HG03460 (cell line): ENCODE data around the gene ICAM5.
"Not testable (repeated sequence)": the region's sequence is repeated elsewhere in the genome, so short reads cannot be mapped to it uniquely, and the experiment has no call there.

Experiments
- ATAC-seq: cut with Tn5 transposase; IDR thresholded peaks from one replicate; pipeline ENCODE4 v1.9.1; 2021; ENCODE audit not compliant: unreplicated experiment

ICAM5 gene

GRCh38 chr19:10270616-10271394 is 18.9 kb upstream of the ICAM5 start, which contains the start of gene ICAM1:
ICAM1 (plus strand) TSS chr19:10271120; CDS start chr19:10271160, 40 bp downstream.
- ATAC-seq, result peak; percentile 43

GRCh38 chr19:10271543-10272086 is 18.1 kb upstream of the ICAM5 start:
- peak; percentile 13 for ATAC-seq

DNA sequence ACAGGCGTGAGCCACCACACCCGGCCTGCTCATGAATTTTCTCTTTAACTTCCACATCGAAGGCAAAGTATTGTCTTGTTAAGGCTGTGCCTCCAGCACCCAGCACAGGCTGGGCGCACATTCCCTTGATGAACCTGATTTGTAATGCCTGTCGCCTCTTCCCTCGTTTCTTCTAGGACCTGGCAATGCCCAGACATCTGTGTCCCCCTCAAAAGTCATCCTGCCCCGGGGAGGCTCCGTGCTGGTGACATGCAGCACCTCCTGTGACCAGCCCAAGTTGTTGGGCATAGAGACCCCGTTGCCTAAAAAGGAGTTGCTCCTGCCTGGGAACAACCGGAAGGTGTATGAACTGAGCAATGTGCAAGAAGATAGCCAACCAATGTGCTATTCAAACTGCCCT is 15.2 kb upstream of the ICAM5 start:
- ATAC-seq, result no peak

DNA sequence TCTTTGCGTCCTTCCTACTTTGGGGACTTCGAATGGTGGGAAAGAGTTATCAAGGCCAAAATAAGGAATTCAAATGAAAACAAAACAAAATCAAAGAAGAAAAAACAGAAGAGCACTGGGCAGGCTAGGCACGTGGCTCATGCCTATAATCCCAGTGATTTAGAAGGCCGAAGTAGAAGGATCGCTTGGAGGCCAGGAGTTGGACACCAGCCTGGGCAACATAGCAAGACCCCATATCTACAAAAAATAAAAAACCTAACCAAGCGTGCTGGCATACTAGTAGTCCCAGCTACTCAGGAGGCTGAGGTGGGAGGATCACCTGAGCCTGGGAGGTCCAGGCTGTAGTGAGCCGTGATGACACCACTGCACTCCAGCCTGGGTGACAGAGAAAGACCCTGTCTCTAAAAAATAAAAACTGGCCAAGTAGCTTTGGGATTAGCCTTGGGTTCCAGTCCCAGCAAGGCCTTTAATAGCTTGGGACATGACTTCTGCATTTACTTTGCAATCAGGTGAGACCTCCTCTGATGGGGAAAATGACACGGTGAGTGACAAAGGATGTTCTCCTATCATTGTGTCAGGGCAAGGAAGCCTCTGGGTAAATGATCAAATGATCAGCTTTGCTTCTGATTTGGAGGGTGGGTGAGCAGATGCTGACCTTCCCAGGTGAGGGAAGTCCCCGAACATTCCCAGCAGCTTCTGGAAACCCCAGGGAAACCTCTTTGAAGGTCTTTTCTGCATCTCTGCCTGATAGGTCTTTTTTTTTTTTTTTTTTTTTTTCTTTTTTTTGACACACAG is 11.8 kb upstream of the ICAM5 start:
- no peak for ATAC-seq

DNA sequence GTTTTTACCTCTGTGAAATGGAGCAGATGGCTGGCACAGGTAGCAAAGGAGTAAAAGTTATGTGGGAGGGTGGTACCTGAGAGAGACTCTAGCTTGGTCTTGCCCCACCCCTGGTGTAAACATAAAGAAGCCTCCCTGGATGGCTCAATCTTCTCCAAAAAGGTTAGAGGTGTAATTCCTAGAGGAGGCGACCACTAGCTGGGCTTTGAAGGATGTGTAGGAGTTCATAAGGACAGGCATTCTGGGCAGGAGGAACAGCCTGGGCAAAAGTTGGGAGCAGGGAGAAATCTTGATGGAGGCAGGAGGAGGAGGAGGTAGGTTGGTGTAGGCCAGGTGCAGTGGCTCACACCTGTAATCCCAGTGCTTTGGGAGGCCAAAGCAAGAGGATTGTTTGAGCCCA is 10.8 kb upstream of the ICAM5 start:
- ATAC-seq, result no peak

GRCh38 chr19:10279737-10280442 is 9.9 kb upstream of the ICAM5 start:
- no peak for ATAC-seq

GRCh38 chr19:10282043-10282442 is 7.7 kb upstream of the ICAM5 start:
- not testable (repeated sequence) for ATAC-seq

DNA sequence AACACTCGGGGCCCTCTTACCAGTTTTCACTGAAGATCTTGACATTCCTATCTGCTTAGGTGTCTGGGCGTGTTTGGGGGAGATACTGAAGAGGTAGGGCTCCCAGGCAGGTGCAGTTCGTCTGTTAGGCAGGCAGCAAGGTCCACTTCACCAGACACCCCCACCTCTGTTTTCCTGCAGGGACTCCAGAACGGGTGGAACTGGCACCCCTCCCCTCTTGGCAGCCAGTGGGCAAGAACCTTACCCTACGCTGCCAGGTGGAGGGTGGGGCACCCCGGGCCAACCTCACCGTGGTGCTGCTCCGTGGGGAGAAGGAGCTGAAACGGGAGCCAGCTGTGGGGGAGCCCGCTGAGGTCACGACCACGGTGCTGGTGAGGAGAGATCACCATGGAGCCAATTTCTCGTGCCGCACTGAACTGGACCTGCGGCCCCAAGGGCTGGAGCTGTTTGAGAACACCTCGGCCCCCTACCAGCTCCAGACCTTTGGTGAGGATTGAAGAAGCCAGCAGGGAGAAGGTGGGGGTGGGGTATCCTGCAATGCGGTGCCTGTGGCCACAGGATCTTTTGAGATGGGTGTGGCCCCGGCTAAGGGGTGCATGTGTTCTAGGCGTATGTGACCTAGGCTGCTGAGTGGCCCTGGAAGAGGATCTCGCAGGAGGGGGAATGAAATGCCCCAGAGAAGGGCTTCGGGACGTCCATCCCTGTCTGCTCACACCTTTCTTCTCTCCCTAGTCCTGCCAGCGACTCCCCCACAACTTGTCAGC is 6.3 kb upstream of the ICAM5 start:
- no peak for ATAC-seq

DNA sequence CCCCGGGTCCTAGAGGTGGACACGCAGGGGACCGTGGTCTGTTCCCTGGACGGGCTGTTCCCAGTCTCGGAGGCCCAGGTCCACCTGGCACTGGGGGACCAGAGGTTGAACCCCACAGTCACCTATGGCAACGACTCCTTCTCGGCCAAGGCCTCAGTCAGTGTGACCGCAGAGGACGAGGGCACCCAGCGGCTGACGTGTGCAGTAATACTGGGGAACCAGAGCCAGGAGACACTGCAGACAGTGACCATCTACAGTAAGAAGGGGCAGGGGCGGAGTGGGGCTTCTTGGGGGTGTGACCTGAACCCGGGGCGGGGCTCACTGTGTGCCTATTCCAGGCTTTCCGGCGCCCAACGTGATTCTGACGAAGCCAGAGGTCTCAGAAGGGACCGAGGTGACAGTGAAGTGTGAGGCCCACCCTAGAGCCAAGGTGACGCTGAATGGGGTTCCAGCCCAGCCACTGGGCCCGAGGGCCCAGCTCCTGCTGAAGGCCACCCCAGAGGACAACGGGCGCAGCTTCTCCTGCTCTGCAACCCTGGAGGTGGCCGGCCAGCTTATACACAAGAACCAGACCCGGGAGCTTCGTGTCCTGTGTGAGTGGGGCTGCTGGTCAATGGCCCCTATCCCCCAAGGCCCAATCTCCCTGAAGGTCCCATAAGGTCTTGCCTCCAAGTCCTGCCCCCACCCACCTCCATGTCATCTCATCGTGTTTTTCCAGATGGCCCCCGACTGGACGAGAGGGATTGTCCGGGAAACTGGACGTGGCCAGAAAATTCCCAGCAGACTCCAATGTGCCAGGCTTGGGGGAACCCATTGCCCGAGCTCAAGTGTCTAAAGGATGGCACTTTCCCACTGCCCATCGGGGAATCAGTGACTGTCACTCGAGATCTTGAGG is 5.4 kb upstream of the ICAM5 start:
- no peak for ATAC-seq

DNA sequence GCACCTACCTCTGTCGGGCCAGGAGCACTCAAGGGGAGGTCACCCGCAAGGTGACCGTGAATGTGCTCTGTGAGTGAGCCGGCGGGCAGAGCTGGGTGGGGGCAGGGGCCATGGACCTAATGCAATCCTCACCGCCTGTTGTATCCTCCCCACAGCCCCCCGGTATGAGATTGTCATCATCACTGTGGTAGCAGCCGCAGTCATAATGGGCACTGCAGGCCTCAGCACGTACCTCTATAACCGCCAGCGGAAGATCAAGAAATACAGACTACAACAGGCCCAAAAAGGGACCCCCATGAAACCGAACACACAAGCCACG is 4.8 kb upstream of the ICAM5 start:
- no peak for ATAC-seq

DNA sequence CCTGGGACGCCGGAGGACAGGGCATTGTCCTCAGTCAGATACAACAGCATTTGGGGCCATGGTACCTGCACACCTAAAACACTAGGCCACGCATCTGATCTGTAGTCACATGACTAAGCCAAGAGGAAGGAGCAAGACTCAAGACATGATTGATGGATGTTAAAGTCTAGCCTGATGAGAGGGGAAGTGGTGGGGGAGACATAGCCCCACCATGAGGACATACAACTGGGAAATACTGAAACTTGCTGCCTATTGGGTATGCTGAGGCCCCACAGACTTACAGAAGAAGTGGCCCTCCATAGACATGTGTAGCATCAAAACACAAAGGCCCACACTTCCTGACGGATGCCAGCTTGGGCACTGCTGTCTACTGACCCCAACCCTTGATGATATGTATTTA is 4.4 kb upstream of the ICAM5 start:
- ATAC-seq, result no peak

DNA sequence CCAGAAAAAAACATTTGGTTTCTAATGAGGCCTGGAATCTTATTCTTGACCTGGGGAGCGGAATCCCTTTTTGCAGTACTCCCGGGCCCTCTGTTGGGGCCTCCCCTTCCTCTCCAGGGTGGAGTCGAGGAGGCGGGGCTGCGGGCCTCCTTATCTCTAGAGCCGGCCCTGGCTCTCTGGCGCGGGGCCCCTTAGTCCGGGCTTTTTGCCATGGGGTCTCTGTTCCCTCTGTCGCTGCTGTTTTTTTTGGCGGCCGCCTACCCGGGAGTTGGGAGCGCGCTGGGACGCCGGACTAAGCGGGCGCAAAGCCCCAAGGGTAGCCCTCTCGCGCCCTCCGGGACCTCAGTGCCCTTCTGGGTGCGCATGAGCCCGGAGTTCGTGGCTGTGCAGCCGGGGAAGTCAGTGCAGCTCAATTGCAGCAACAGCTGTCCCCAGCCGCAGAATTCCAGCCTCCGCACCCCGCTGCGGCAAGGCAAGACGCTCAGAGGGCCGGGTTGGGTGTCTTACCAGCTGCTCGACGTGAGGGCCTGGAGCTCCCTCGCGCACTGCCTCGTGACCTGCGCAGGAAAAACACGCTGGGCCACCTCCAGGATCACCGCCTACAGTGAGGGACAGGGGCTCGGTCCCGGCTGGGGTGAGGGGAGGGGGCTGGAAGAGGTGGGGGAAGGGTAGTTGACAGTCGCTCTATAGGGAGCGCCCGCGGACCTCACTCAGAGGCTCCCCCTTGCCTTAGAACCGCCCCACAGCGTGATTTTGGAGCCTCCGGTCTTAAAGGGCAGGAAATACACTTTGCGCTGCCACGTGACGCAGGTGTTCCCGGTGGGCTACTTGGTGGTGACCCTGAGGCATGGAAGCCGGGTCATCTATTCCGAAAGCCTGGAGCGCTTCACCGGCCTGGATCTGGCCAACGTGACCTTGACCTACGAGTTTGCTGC is 2.7 kb upstream of the ICAM5 start, which contains the start of gene ICAM4:
Gene ICAM4, plus strand, starts transcription at position 153 of the 935 bp plus-strand sequence. Its CDS starts 58 bp downstream, at position 211.
- ATAC-seq, result no peak

- ATAC-seq, result no peak
Observed at GRCh38 chr19:10288662-10289166, 1.0 kb upstream of the ICAM5 start.

DNA sequence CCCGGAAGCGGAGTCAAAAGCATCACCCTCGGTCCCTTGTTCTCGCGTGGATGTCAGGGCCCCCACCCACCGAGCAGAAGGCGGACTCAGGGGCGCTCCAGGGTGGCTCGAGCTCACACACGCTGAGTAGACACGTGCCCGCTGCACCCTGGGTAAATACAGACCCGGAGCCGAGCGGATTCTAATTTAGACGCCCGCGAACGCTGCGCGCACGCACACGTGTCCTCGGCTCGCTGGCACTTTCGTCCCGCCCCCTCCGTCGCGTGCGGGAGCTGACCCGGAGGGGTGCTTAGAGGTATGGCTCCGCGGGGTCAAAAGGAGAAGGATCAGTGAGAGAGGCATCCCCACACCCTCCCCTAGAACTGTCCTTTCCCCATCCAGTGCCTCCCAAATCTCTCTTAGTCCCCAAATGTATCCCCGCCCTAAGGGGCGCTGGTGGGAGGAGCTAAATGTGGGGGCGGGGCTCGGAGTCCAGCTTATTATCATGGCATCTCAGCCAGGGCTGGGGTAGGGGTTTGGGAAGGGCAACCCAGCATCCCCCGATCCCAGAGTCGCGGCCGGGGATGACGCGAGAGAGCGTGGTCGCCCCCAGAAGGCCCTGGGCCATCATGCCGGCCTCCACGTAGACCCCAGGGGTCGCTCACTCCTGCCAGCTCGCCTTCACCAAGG is 451 bp upstream of the ICAM5 start:
- ATAC-seq, result no peak

GRCh38 chr19:10290357-10290875 is 664 bp downstream of the ICAM5 start:
- no peak for ATAC-seq

DNA sequence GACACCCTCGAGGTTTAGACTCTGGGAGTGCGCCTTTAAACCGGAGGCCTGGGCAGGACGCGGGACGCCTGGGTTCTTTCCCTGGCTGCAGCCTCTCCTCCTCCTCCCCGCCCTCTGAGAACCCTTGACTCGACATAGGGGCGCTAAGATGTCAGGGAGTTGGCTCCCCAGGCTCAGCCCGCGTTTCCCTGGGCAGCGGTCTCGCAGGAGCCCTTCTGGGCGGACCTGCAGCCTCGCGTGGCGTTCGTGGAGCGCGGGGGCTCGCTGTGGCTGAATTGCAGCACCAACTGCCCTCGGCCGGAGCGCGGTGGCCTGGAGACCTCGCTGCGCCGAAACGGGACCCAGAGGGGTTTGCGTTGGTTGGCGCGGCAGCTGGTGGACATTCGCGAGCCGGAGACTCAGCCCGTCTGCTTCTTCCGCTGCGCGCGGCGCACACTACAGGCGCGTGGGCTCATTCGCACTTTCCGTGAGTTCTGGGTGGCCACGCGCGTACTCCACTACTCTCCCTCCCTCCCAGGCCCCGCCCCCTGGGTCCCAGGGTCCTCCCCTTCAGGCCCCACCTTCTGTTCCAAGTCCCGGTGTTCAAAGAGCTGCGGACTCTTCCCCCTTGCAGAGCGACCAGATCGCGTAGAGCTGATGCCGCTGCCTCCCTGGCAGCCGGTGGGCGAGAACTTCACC is 1.3 kb downstream of the ICAM5 start:
- no peak for ATAC-seq
